Naive thymus-derived CD4-positive, alpha-beta T cell (primary cell): ENCODE results near the gene PLCXD3. TPM values are rescaled to one million over a fixed set of nuclear protein-coding genes. Genes with fewer than 3 reads are reported as not detected.

Experiments used
- ATAC-seq: fragments of 150-1000 bp; cut with Tn5 transposase; 2 replicates; pipeline ENCODE4 v1.10.0; 2021; ENCODE audit warnings: mild to moderate bottlenecking, moderate library complexity
- CTCF ChIA-PET: fragments of 350-600 bp; sonication (Branson Sonifier 250); formaldehyde crosslinking; loops from one replicate; lab custom pipeline; 2021; ENCODE audit warnings: antibody characterized with exemption; lab: Charles Lee
- POLR2A ChIA-PET: fragments of 350-600 bp; sonication (Branson Sonifier 250); formaldehyde crosslinking; loops from one replicate; lab custom pipeline; 2021; ENCODE audit warnings: antibody characterized with exemption, inconsistent platforms; lab: Charles Lee
- DNase-seq, 9 donors: peaks; one replicate each; pipeline versions ENCODE4 v3.0.0 to v3.0.0-alpha.2; 2020 to 2022; ENCODE audit warnings: mixed read lengths in 1 of 9
- H3K27ac ChIP-seq: one replicate; pipeline ENCODE4 v1.7.0; 2013; ENCODE audit warnings: mild to moderate bottlenecking, low read depth, low read length, moderate library complexity
- H3K27me3 ChIP-seq, 2 donors: one replicate each; pipeline ENCODE4 v1.7.0; 2013; ENCODE audit warnings: low read length in 2 of 2, mild to moderate bottlenecking in 2 of 2, moderate library complexity in 2 of 2; ENCODE audit not compliant: control insufficient read depth in 2 of 2, insufficient read depth in 2 of 2
- H3K36me3 ChIP-seq, 3 experiments: 1 replicate in 2 of 3; 2 replicates in 1 of 3; pipeline ENCODE4 v1.7.0; 2013; ENCODE audit warnings: low read length in 3 of 3, mild to moderate bottlenecking in 3 of 3, moderate library complexity in 1 of 3; ENCODE audit not compliant: insufficient read depth in 3 of 3, control insufficient read depth in 2 of 3
- H3K4me1 ChIP-seq, 2 donors: one replicate each; pipeline ENCODE4 v1.7.0; 2013; ENCODE audit warnings: low read length in 2 of 2, mild to moderate bottlenecking in 2 of 2, moderate library complexity in 1 of 2; ENCODE audit not compliant: control insufficient read depth in 2 of 2, insufficient read depth in 2 of 2
- H3K4me3 ChIP-seq: 2 replicates; pipeline ENCODE4 v1.7.0; 2013; ENCODE audit warnings: mild to moderate bottlenecking, low read length
- H3K9me3 ChIP-seq, 3 experiments: 1 replicate in 2 of 3; 2 replicates in 1 of 3; pipeline ENCODE4 v1.7.0; 2013; ENCODE audit warnings: low read length in 3 of 3; ENCODE audit not compliant: control insufficient read depth in 2 of 3
- H3K27ac Mint-ChIP-seq, 9 donors: one replicate each; pipeline ENCODE4 v1.8.0; 2020 to 2022; ENCODE audit warnings: mixed read lengths in 9 of 9, mild to moderate bottlenecking in 8 of 9, moderate library complexity in 5 of 9, inconsistent platforms in 2 of 9
- H3K27me3 Mint-ChIP-seq, 5 donors: one replicate each; pipeline ENCODE4 v1.8.0; 2021 to 2022; ENCODE audit warnings: mixed read lengths in 5 of 5, mild to moderate bottlenecking in 1 of 5
- H3K36me3 Mint-ChIP-seq, 5 donors: one replicate each; pipeline ENCODE4 v1.8.0; 2020 to 2022; ENCODE audit warnings: mixed read lengths in 5 of 5, mild to moderate bottlenecking in 3 of 5, inconsistent platforms in 1 of 5
- H3K4me1 Mint-ChIP-seq, 7 donors: one replicate each; pipeline ENCODE4 v1.8.0; 2020 to 2022; ENCODE audit warnings: mixed read lengths in 7 of 7, mild to moderate bottlenecking in 3 of 7, inconsistent platforms in 1 of 7
- H3K4me3 Mint-ChIP-seq, 10 donors: one replicate each; pipeline ENCODE4 v1.8.0; 2020 to 2022; ENCODE audit warnings: mild to moderate bottlenecking in 10 of 10, mixed read lengths in 10 of 10, moderate library complexity in 6 of 10, inconsistent platforms in 2 of 10
- H3K9me3 Mint-ChIP-seq, 11 donors: one replicate each; pipeline ENCODE4 v1.8.0; 2020 to 2022; ENCODE audit warnings: mixed read lengths in 11 of 11, mild to moderate bottlenecking in 4 of 11, inconsistent platforms in 1 of 11, moderate library complexity in 1 of 11
- intact Hi-C, 2 donors: fragments of 100-400 bp; cut with micrococcal nuclease; formaldehyde crosslinking; loops; one replicate each; pipeline ENCODE4 v1.15.1; 2023
- polyA plus RNA-seq, 2 donors: library from polyadenylated mRNA; unstranded; fragments of 300-500 nt; fragmentation: Illumina TruSeq; gene quantifications; one replicate each; pipeline ENCODE4 v1.2.3, GENCODE V29; 2021
- total RNA-seq, 6 experiments: library from RNA in 5 of 6; stranded (reverse) in 5 of 6; gene quantifications; 1 replicate in 5 of 6; 2 replicates in 1 of 6; pipeline ENCODE4 v1.2.3 and lab custom pipeline; 2021 to 2026

PLCXD3 gene
- total and polyA plus RNA-seq, 7 experiments from 2014 or later: not detected

- H3K4me3 Mint-ChIP-seq: no peak overlapping the region
- no peak for DNase-seq
- H3K4me1 Mint-ChIP-seq: no peaks in the 10 kb centered on the region
- no peak for ATAC-seq
- no peaks in the 10 kb centered on the region for H3K36me3 ChIP-seq
- intact Hi-C loops: no loop called here
- ChIA-PET CTCF (no interaction called here), POLR2A (no interaction called here)
- H3K9me3 ChIP-seq: no peaks in the 10 kb centered on the region
- no peak overlapping the region for H3K27ac Mint-ChIP-seq
- H3K27me3 Mint-ChIP-seq: peaks cover 0 to 2% (median 0%) of the 10 kb centered on the region in 5 donors
- no peaks in the 10 kb centered on the region for H3K4me1 ChIP-seq
- H3K4me3 ChIP-seq: no peak overlapping the region
- H3K9me3 Mint-ChIP-seq: peaks cover 0 to 17% (median 5%) of the 10 kb centered on the region in 11 donors
- no peak overlapping the region for H3K27ac ChIP-seq
- no peaks in the 10 kb centered on the region for H3K27me3 ChIP-seq
- H3K36me3 Mint-ChIP-seq: no peaks in the 10 kb centered on the region
Observed at GRCh38 chr5:41465493-41466171, 44.8 kb downstream of the PLCXD3 start.

DNA sequence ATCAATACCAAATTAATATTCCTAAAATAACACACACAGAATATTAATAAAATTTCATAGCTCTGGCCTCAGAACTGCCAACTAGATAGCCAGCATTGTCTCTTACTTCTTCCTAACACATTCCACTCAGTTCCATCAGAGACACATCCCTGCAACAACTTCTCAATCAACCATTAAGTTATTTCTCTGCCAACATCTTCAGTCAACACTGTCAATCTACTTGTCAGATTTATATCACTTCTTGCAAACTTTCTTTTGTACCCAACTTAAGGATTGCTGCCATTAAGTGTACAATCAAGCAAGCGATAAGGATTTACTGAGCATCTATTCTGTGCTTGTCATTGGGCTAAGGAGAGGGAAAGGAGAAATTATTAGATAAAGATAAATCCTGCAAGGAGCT is 50.8 kb downstream of the PLCXD3 start:
- ChIA-PET CTCF (no interaction called here), POLR2A (no interaction called here)
- no peaks in the 10 kb centered on the region for H3K4me1 ChIP-seq
- peaks cover 0 to 6% (median 0%) of the 10 kb centered on the region in 11 donors for H3K9me3 Mint-ChIP-seq
- H3K27ac ChIP-seq: no peak overlapping the region
- H3K9me3 ChIP-seq: no peaks in the 10 kb centered on the region
- intact Hi-C loops: no loop called here
- H3K27me3 Mint-ChIP-seq: no peaks in the 10 kb centered on the region
- H3K27ac Mint-ChIP-seq: no peak overlapping the region
- ATAC-seq (no peak), DNase-seq (no peak)
- H3K4me3 ChIP-seq: no peak overlapping the region
- no peaks in the 10 kb centered on the region for H3K36me3 Mint-ChIP-seq
- no peaks in the 10 kb centered on the region for H3K27me3 ChIP-seq
- no peaks in the 10 kb centered on the region for H3K4me1 Mint-ChIP-seq
- no peaks in the 10 kb centered on the region for H3K36me3 ChIP-seq
- no peak overlapping the region for H3K4me3 Mint-ChIP-seq

GRCh38 chr5:41457094-41457493 is 53.3 kb downstream of the PLCXD3 start:
- intact Hi-C loops: no loop called here
- Mint-ChIP-seq H3K27me3 (no peaks in the 10 kb centered on the region), H3K9me3 (peaks cover 0 to 5% (median 0%) of the 10 kb centered on the region in 11 donors), H3K36me3 (no peaks in the 10 kb centered on the region), H3K4me3 (no peak overlapping the region), H3K4me1 (no peaks in the 10 kb centered on the region), H3K27ac (no peak overlapping the region)
- no peaks in the 10 kb centered on the region for H3K36me3 ChIP-seq
- no peak overlapping the region for H3K4me3 ChIP-seq
- no peaks in the 10 kb centered on the region for H3K27me3 ChIP-seq
- no peak overlapping the region for H3K27ac ChIP-seq
- no peaks in the 10 kb centered on the region for H3K9me3 ChIP-seq
- ATAC-seq (no peak), DNase-seq (no peak)
- ChIA-PET POLR2A (no interaction called here), CTCF (no interaction called here)
- H3K4me1 ChIP-seq: no peaks in the 10 kb centered on the region

GRCh38 chr5:41452506-41452905 is 57.9 kb downstream of the PLCXD3 start:
- ATAC-seq (no peak), DNase-seq (no peak)
- Histone ChIP-seq H3K4me1 (no peaks in the 10 kb centered on the region), H3K27ac (no peak overlapping the region), H3K4me3 (no peak overlapping the region), H3K9me3 (no peaks in the 10 kb centered on the region), H3K36me3 (no peaks in the 10 kb centered on the region), H3K27me3 (no peaks in the 10 kb centered on the region)
- Mint-ChIP-seq H3K9me3 (peaks cover 0 to 12% (median 0%) of the 10 kb centered on the region in 11 donors), H3K36me3 (no peaks in the 10 kb centered on the region), H3K4me3 (no peak overlapping the region), H3K27me3 (no peaks in the 10 kb centered on the region), H3K27ac (no peak overlapping the region), H3K4me1 (no peaks in the 10 kb centered on the region)
- ChIA-PET CTCF (no interaction called here), POLR2A (no interaction called here)
- intact Hi-C loops: no loop called here

GRCh38 chr5:41447650-41448510 is 62.5 kb downstream of the PLCXD3 start:
- POLR2A ChIA-PET: no interaction called here
- intact Hi-C loops: no loop called here

DNA sequence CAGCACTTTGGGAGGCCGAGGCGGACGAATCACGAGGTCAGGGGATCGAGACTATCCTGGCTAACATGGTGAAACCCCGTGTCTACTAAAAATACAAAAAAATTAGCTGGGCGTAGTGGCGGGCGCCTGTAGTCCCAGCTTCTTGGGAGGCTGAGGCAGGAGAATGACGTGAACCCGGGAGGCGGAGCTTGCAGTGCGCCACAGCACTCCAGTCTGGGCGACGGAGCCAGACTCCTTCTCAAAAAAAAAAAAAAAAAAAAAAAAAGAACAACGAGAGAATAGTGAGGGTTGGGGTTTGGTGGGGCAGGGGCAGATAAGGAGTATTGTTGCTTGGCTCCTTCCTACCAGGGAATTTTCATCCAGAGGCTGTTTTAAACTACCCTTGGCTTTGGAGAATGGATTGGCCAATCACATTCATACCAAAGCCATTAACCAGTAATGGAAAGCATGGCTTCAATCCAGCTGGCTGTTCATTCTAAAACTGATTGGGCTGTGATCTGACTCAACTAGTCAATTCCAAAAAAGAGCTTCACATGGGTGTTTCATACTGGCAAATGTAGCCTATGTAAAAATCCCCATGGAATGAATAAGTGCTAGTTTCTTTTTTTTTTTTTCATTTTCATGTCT is 64.4 kb downstream of the PLCXD3 start:
- no peak for DNase-seq
- Mint-ChIP-seq H3K27me3 (no peaks in the 10 kb centered on the region), H3K4me3 (no peak overlapping the region), H3K4me1 (no peaks in the 10 kb centered on the region), H3K36me3 (no peaks in the 10 kb centered on the region), H3K9me3 (peaks cover 0 to 14% (median 3%) of the 10 kb centered on the region in 11 donors), H3K27ac (no peak overlapping the region)
- Histone ChIP-seq H3K4me3 (no peak overlapping the region), H3K27ac (no peak overlapping the region), H3K27me3 (no peaks in the 10 kb centered on the region), H3K4me1 (no peaks in the 10 kb centered on the region), H3K36me3 (no peaks in the 10 kb centered on the region), H3K9me3 (no peaks in the 10 kb centered on the region)
- ChIA-PET POLR2A (no interaction called here), CTCF (no interaction called here)
- no peak for ATAC-seq
- intact Hi-C loops: no loop called here

More at GRCh38 chr5:41447650-41448510, 62.5 kb downstream of the PLCXD3 start:
- no peaks in the 10 kb centered on the region for H3K36me3 Mint-ChIP-seq
- H3K27ac Mint-ChIP-seq: no peak overlapping the region
- Histone ChIP-seq H3K27me3 (no peaks in the 10 kb centered on the region), H3K4me3 (no peak overlapping the region), H3K4me1 (no peaks in the 10 kb centered on the region), H3K36me3 (no peaks in the 10 kb centered on the region), H3K27ac (no peak overlapping the region), H3K9me3 (no peaks in the 10 kb centered on the region)
- no peak overlapping the region for H3K4me3 Mint-ChIP-seq
- no peaks in the 10 kb centered on the region for H3K4me1 Mint-ChIP-seq
- peaks cover 0 to 20% (median 3%) of the 10 kb centered on the region in 11 donors for H3K9me3 Mint-ChIP-seq
- no peaks in the 10 kb centered on the region for H3K27me3 Mint-ChIP-seq
- DNase-seq: no peak
- CTCF ChIA-PET: no interaction called here
- no peak for ATAC-seq
